GM12892 (cell line): ENCODE measurements around the gene ELF5.

ENCODE experiments used
- DNase-seq: peaks from one replicate; pipeline ENCODE4 v3.0.0; 2011; ENCODE audit not compliant: insufficient read length
- FAIRE-seq: peaks from 2 replicates; lab custom pipeline; 2011; peaks lifted over from hg19 to GRCh38; lab: Jason Lieb, UNC
- POLR2A ChIP-seq: IDR thresholded peaks from 2 replicates; pipeline ENCODE4 v1.6.1; 2011; ENCODE audit warnings: low read depth, low read length, control low read depth
- POLR2AphosphoS5 ChIP-seq: IDR thresholded peaks from 2 replicates; pipeline ENCODE4 v1.6.1; 2011; ENCODE audit warnings: low read depth, low read length, control low read depth
- TAF1 ChIP-seq: IDR thresholded peaks from 2 replicates; pipeline ENCODE4 v1.6.1; 2011; ENCODE audit warnings: low read depth, mild to moderate bottlenecking, control low read depth, low read length, borderline replicate concordance

The ELF5 gene

GRCh38 chr11:34443136-34443535 lies 70.5 kb downstream of the ELF5 start:
- no peak for TF ChIP-seq POLR2AphosphoS5
- no peak for TF ChIP-seq TAF1
- no peak for TF ChIP-seq POLR2A
- no peak for DNase-seq
- FAIRE-seq: peak; percentile 77

DNA sequence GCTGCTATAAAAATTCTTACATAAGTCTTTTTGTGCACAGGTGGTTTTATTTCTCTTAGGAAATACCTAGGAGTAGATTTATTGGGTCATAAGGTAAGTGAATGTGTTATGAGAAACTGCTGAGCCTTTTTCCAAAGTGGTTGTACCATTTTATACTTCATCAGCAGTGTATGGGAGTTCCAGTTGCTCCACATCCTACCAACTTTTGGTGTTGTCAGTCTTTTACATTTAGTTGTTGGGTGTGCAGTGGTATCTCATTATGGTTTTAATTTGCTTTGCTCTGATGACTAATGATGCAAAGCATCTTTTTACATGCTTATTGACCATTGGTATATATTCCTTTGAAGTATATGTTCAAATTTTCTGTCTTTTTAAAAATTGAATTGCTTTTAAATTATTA lies 71.8 kb downstream of the ELF5 start:
- no peak for TF ChIP-seq TAF1
- TF ChIP-seq POLR2A: no peak
- TF ChIP-seq POLR2AphosphoS5: no peak
- DNase-seq (no peak), FAIRE-seq (no peak)

- no peak for TF ChIP-seq POLR2A
- TF ChIP-seq TAF1: no peak
- TF ChIP-seq POLR2AphosphoS5: no peak
- no peak for DNase-seq
- FAIRE-seq: peak; percentile 74
Measured at GRCh38 chr11:34439610-34440198, 73.9 kb downstream of the ELF5 start.

DNA sequence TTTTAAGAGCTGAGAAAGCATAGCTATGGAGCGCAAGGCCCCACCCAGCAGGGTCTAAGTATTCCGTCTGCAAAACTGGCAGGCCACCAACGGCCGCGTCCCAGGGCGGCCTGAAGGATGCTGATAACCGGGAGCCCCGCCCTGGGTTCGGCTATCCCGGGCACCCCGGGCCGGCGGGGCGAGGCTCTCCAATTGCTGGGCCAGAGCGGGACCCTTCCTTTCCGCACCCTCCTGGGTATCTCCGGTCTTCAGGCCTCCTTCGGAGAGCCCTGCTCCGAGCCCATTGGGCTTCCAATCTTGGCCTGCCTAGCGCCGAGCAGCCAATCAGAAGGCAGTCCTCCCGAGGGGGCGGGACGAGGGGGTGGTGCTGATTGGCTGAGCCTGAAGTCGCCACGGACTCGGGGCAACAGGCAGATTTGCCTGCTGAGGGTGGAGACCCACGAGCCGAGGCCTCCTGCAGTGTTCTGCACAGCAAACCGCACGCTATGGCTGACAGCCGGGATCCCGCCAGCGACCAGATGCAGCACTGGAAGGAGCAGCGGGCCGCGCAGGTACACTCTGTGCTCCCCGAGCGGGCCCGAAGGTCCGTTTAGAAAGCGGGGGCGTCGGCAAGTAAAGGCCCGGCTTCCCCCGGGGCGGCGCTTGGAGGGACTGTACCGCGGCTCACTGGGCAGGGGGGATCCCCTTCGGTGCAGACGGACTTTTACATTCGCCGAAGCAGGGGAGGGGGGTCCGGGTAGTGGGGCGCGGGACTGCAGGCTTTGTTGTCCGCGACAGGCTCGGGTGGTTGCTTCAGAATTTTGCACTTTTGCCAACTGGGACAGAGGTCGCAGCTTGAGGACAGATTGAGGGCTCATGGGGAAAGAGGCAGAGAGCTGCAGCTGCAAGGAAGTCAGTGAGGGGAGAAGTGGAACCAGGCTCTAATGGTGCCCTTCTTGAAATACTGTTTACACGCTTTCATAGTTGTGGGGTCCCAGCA lies 74.8 kb downstream of the ELF5 start, which contains the start of gene CAT:
CAT (plus strand) TSS at position 406 of the 979 bp plus-strand sequence; CDS start at position 486, 80 bp downstream.
- TF ChIP-seq TAF1 (no peak; the same call in none of the 2 replicates), POLR2A (peak; percentile 81), POLR2AphosphoS5 (0 out of 2 replicates have a peak, but pooled peaks have one; percentile 34)
- DNase-seq (peak; percentile 92), FAIRE-seq (peak; percentile 100)

DNA sequence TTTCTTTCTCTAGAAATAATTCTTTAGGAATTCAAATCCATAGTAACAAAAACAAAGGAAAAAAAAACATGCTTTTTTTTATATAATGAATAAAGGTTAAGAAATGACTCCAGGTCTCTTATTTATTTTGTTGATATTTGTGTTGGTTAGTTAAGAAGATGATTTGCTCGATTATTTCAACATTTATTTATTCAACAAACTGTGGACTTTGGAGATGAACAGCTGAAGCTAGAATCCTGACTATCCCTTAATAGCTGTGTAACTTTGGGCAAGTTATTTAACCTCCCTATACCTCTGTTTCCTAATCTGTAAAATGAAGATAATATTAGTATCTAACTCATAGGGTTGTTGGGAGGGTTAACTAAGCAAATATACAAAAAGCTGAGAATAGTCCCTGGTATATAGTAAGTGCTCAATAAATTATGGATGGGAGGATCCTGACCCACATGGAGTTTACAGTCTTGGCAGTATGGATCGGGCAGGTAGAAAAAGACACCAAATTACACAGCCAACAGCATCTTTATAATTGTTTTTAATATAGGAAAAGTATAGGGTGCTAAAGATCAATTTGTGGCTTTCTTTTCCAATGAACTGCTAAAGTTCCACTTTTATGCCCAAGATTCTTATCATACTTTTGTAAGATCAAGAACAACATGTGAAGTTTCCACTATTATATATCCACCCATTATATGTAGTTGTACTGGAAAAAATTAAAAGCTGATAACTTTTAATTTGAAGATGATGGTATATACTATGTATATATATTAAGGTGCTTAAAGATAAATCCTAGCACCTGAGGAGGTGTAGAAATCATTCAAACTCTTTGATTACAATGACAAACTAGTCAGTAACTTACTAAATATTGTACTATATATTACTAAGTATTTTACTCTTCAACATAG lies 76.1 kb downstream of the ELF5 start:
- FAIRE-seq (no peak), DNase-seq (no peak)
- no peak for TF ChIP-seq POLR2A
- no peak for TF ChIP-seq POLR2AphosphoS5

DNA sequence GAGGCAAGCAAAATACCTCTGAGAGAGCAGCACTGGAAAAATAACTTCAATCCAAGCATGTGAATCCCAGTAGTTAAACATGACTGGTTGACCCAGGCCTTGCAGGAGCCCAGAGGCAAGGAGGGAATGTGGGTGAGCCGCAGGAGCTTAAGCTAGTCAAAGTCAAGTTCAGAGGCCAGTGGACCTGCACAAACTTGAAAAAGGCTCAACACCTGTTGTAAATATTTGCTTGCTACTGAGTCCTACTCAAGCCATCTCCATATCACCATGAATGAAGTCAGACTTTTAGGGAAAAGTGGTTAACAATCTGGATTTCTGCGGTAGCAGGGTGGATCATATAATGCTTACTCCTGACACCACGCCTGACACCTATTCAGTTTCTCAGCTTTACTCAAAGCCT lies 79.7 kb downstream of the ELF5 start:
- FAIRE-seq (no peak), DNase-seq (no peak)
- TF ChIP-seq POLR2AphosphoS5: no peak
- no peak for TF ChIP-seq POLR2A
- TF ChIP-seq TAF1: no peak

GRCh38 chr11:34432822-34433221 lies 80.8 kb downstream of the ELF5 start:
- no peak for TF ChIP-seq POLR2AphosphoS5
- no peak for TF ChIP-seq TAF1
- TF ChIP-seq POLR2A: no peak
- no peak for DNase-seq
- FAIRE-seq: no peak

DNA sequence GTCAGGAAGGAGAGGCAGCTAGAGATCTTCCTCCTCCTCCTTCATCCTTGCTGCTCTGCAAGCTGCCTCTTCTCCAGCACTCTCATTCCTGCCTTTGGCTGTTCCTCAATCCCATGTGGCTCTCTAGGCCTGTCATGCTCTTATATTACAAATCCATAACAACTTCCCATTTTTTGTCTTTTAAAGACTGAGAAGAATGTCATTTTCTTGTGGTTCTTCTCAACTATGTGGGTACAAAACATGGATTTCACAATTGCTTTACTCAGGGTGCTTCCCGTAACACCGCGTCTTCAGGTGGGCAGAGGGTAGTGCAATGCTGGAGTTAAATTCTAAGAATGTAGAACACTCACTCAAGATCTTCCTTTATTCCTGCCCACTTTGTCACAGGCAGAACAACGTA lies 81.6 kb downstream of the ELF5 start:
- DNase-seq (no peak), FAIRE-seq (no peak)
- no peak for TF ChIP-seq POLR2A
- no peak for TF ChIP-seq TAF1
- TF ChIP-seq POLR2AphosphoS5: no peak
